GM19240 (cell line): ENCODE results near the gene ARIH1.

ENCODE experiments used
- DNase-seq: peaks from one replicate; pipeline ENCODE4 v3.0.0; 2011; ENCODE audit warnings: low spot score; ENCODE audit not compliant: insufficient read length

ARIH1 gene

DNA sequence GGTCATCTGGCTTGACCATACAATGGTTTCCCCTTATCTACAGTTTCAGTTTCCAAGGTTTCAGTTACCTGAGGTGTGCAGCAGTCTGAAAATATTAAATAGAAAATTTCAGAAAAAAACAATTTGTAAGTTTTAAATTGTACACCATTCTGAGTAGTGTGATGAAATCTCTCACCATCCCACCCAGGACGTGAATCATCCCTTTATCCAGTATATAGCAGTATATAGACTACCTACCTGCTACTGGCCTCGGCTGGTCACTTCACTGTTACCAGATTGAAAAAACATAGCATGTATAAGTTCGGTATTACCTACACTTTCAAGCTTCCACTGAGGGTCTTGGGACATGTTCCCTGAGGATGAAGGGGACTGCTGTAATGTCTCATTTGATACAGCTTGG is 12.0 kb downstream of the ARIH1 start:
- no peak for DNase-seq

DNA sequence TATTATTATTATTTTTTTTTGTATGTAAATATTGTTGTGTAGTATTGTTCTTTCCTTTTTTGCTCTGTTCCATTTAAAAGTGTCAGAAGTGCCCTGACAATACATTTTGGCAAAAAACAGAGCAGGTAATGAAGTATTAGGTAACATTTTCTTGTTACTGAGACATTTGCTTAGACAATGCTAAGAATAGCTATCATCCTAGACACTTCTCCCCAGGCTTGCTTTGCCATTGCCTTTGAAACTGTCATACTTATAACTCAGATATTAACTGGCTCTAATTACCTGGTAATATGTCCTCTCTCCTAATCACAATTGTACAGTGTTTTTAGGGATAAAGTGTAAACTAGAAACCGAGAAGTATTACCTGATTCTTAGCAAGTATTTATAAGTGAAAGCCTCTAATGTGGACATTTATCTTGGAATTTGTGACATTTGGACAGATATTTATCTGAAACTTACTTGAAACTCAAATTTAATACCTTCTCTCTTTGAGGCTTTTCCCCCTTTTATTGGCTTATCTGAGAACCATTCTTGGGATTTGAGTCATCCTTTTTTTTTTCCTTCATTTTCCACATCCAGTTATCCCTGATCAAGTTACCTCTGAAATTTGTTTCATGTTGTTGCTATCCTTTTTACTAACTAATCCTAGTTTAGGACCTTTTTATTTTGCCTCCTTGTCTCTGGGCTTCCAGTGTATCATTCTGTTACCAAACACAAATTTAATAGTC is 13.1 kb downstream of the ARIH1 start:
- no peak for DNase-seq

DNA sequence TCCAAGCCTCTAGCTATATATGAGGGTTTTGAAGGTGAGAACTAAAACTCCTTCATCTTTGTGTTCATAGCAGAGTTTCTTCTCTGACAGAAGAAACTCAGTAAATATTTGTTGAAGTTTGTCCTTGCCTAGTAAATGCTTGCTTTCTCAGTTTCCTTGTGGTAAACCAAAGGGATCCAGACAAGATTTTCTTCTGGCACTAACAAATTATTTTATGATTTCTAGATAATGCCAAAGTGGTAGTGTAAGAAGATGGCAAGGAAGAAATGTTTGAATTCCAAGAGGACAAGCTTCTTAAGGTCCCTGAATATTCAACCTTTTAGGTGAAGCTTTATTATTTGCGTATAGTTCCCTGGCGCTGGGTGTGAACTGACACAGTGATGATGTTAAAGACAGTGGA is 14.4 kb downstream of the ARIH1 start:
- DNase-seq = no peak

DNA sequence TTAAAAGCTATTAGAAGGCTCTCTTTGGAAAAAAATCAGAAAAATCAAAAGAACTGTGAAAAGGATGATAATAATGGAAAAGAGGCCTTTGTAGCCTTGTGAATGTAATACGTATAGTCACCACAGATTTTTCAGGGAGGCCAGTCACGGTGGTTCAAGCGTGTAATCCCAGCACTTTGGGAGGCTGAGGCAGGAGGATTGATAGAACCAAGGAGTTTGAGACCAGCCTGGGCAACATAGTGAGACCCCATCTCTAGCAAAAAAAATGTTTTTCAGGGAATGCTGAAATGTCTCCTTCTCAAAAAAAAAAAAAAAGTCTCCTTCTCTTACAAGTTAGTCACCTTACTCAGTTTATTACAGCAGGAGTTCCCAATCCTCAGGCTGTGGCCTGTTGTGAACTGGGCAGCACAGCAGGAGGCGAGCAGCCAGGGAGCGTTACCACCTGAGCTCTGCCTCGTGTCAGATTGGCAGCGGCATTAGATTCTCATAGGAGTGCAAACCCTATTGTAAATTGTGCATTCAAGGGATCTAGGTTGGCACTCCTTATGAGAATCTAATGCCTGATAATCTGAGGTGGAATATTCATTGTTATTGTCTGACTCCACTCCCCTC is 15.9 kb downstream of the ARIH1 start:
- DNase-seq = no peak

DNA sequence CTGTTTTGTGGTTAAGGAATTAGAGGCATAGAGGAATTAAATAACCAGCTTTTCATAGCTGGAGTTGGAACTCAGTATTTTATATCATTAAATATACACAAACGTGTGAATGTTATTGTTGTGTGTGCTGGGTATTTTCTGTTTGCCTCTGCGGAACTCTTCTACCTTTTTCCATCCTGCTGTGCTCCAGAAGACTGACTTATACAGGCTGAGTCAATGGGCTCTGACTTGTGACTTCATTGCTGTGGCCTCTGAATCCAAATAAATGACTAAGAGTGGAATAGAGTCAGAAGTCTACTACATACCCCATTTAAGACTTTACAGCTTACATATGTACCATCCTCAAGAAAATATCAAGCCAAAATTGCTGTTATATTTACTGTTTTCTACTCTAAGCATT is 17.6 kb downstream of the ARIH1 start:
- DNase-seq = no peak

DNA sequence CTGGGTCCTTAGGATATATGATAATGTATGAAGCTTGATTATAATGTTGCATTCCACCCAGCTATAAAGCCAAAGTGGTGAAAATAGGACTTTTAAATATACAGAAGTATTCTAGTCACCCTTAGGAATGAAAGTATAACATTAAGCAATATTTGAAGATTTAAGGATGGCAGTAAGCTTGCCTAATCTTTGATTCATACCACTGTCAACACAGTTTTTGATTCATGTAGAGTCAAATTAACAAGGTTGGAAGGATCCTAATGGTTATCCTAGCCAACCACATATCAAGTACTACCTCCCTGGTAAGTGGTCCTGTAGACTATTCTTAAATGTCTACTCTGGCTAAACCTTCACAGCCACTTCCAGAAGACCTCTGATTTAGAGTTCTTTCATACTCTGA is 18.6 kb downstream of the ARIH1 start:
- no peak for DNase-seq

DNA sequence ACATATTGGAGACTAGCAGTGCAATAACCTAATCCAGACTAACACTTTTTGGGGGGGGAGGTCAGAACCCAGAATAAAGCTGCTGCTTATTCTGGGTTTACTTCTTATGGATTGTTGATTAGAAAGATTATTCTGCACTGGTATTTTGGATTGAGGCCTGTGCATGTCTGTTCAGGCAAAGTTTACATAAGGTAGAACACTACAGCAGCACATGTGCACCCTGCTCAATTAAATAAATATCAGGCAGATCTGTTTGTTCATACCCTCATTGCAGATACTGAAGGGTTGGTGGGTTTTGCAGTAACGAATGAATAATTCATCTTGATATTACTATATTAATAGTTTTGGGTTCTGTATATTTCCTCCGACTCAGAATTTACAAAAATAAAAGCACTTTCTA is 19.1 kb downstream of the ARIH1 start:
- no peak for DNase-seq

DNA sequence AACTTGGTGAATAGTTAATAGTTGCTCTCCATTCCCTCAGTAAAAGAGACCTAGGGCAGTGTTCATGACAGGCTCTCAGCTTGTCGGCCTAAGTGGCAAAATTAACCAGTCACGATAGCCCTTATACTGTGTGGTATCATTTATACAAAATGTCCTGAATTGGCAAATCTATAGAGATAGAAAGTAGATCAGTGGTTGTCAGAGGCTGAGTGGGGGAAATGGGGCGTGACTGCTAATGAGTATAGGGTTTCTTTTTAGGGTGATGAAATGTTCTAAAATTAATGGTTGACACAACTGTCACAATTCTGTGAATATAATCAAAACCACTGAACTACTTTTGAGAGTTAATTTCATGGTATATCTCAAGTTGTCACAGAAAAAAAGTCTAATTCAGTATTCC is 20.9 kb downstream of the ARIH1 start:
- no peak for DNase-seq

DNA sequence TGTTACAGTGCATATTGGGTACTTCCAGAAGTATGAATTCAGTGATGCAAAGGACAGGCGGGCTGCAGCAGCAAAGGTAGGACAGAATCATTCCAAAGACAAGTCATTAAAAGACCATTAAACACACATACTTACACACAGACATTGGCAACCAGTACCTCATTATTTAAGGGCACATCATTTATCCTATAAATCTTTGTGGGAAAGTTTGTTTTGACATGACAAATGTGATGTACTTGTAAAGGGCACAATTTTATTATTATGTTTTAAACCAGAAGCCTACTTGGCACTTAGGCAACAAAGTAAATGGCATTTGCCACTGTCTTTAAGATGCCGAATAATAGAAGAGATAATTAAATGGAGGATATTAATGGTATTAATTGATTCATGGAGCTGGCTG is 22.7 kb downstream of the ARIH1 start:
- no peak for DNase-seq

DNA sequence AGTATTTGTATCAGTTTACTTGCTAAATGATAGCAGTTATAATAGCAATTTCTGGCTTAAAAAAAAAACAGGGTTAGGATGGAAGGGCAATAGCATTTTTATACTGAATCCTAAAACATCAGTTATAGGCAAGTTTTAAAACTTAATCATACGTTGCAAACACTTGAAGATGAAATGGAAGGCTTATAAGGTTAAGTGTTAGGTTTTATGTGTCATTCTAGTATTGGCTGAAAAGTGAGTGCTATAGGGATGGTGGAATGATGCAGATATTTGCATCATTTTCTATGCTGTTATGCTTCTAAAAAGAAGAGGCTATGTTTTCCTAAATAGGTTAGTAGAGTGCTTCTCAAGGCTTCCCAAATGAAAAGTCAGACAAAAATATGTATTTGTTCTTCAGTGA is 23.3 kb downstream of the ARIH1 start:
- DNase-seq = no peak

DNA sequence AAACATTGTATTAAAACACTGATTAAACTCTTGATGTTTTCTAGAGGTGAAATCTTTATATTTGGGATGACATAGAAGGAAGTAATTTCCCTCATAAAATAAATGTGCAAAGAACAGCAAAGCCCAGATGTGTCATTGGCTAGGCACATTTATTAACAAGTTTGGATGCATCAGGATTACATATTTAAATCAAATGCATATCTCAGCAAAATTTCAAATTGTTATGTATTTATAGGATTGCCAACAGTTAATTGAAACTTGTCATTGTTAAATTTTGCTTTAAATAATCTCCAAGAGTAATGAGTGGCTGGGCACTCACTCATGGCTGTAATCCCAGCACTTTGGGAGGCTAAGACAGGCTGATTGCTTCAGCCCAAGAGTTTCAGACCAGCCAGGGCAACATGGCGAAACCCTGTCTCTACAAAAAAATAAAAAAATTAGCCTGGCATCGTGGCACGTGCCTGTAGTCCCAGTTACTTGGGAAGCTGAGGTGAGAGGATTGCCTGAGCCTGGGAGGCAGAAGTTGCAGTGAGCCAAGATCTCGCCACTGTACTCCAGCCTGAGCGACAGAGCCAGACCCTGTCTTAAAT is 28.2 kb downstream of the ARIH1 start:
- DNase-seq = no peak

DNA sequence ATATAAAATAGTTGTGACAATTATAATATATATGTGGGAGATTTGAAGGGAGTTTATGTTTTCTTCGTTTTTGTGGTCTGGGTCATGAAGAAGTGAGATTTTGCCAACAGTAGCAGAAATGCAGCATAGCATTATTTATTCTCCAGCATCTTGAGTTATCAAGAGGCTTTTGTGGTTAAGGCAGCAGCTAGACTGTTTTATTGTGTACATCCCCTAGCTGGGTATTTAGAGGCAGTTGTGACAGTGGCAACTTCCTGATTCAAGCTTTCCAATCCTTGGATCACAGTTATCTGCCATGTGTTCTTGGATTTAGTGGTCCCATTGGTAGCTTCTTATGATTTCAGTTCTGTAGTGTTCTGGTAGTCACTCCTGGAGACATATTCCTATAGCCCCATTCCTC is 29.0 kb downstream of the ARIH1 start:
- DNase-seq = no peak

DNA sequence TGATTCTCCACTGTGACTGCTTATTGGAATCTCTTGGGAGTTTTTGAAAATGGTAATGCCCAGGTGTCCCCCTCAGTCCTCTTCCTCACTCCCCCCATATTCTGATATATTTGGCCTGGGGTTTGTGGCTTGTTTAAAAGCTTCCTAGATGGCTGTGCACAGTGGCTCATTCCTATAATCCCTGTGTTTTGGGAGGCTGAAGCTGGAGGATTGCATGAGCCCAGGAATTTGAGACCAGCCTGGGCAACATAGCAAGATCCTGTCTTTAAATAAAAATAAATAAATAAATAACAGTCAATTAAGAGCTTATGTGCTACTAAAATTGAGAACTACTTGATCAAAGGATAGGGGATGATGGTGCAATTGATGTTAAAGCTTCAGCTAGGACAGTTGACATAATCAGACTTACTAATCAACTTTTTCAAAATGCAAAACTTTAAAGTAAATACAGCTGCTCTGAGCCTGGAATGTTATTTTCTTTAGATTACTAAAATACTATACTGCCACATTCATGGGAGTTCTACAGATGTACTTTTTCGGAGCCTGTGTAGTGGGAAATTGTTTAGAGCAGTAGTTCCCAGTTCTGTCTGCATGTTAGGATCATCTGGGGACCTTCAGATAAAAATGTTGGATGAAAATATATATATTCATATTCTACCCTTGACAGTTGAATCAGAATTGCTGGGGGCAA is 33.4 kb downstream of the ARIH1 start:
- no peak for DNase-seq

DNA sequence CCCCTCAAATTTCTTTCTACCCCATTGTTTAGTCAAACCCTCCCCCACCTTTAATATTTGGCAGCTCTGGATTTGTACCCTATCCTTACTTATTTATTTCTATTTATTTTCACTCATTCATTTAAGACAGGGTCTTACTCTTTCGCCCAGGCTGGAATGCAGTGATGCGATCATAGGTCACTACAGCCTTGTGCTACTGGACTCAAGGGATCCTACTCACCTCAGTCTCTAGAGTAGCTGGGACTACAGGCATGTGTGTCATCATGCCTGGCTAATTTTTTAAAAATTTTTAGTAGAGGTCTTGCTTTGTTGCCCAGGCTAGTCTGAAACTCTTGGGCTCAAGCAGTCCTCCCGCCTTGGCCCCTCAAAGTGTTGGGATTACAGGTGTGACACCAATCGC is 35.4 kb downstream of the ARIH1 start:
- no peak for DNase-seq

DNA sequence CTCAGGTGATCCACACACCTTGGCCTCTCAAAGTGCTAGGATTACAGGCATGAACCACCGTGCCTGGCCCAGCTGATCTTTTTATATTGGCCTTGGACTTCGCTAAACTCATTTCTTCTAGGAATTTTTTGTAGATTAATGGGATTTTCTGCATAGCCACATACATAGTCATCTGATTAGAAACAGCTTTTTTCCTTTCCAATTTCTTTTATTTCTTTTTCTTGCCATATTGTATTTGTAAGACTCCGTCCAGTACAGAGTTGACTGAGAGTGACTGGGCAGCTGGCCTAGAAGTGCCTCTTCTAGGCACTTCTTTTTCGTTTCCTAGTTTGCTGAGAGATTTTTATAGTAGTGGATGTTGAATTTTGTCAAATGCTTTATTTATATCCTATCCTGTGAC is 37.4 kb downstream of the ARIH1 start:
- no peak for DNase-seq

DNA sequence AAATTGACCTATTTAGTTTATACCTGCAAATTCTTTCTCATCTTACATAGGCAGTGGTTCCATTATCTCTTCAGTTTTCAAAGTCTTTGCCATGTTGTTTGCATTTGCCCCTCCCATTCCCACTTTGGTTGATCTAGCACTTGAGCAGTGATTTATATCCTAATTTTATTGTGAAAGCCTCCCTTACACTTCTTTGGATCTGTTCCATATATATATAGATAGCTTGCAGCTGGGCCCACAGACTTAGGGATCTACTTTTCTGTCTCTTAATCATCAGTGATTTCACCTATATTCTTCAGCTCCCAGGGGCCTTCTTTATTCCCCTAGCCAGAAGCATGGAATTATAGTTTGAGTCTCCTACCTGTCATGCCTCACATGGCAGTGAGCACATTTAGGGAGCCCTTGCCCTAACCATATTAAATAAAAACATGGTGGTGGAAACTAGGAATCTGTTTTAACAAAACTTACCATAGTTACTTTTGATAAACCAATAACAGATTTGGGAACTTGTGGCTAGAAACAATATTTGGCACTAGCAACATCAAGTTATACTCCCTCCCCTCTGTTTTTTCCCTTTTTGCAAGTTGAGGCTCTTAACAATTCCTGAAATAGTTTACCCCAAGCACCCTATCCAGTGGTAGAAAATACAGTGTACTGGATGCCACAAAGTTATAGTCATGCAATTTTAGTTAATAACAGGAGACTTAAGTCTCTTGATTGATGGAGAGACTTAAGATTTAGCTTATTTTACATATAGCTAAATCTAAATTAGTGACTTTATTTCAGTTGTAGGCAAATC is 41.7 kb downstream of the ARIH1 start:
- no peak for DNase-seq

DNA sequence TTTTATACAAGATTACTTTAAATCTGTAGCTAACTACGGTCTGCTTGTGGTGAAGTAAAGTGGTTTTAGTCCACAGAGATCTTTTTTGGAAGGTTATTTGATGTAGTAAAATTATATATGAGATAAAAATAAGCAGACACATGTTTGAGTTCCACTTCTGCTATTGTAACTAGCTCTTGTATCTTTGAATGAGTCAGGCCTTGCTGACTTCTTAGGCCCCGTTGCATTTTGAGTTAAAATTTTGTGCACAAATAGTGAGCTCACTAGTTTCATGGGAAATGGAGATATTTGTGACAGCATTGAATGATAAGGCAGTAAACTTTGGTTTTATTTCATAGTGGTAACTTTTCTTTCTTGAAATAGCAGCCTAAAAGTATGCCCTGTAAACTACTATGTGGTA is 42.6 kb downstream of the ARIH1 start:
- DNase-seq = no peak

DNA sequence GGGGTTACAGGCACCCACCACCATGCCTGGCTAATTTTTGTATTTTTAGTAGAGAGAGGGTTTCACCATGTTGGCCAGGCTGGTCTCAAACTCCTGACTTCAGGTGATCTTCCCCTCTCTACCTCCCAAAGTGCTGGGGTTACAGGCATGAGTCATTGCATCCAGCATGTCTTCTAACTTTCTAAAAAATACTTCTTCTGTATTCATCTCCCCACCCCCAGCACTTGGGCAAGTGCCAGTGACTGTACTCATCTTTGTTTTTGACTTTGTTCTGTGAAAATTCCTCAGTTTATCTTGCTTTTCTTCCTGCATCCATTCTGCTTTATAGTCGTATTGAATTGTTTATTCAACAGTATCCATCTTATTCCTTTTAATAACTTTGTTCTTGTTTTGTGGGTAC is 47.6 kb downstream of the ARIH1 start:
- DNase-seq = no peak

DNA sequence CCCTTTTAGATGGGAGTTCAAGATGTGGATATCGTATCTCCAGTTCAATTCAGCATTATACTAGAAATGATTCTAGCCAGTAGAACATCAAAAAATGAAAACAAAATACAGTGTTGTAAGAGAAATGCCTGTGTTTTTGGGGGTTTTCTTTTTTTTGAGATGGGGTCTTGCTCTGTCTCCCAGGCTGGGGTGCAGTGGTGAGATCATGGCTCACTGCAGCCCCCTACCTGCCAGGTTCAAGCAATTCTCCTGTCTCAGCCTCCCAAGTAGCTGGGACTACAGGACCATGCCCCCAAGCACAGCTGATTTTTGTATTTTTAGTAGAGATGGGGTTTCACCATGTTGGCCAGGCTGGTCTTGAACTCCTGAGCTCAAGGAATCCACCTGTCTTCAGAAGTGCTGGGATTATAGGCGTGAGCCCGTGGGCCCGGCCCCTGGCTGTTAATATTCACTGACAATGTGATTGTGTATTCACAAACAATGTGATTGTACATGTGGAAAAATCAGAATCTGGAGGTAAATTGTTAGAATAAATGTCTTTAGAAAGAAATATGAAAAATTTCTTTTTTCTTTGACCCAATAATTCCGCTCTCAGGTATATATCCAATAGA is 59.0 kb downstream of the ARIH1 start:
- DNase-seq = no peak

DNA sequence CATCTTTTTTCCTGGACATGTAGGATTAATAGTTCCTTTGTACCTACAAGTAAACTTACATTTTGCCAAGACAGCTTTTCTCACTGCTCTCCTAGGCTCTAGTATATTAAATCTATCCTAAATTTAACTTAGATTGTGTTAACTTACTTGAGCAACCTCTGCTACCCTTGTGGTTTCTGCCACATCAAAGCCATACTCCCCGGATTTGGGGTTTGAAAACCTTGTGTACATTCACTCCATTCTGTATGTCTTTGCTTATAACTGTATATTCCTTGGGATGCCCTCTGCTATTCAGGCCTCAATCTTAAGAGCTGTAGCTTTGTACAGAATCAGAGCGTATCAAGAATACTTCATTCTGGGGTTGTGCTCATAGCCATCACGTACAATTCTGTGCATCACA is 60.4 kb downstream of the ARIH1 start:
- DNase-seq = no peak

DNA sequence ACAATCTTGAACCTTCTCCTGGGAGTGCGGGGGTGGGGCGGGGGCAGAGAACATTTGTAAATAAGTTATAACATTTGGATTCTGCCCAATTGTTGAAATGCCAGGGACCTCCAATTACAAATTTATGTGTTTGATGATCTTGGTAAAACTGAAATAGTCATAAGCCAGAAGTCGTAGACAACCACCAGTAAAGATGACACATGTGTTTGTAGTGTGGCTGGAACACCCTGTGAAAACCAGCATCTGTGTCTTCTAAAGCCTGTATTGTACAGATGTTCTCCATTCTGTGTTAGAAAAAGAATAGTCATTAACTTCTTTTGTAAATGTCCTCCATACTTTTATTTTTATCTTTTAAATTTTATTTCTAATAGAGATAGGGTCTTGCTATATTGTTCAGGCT is 61.8 kb downstream of the ARIH1 start:
- no peak for DNase-seq
